ENCODE results near the gene GLOD5.

DNA sequence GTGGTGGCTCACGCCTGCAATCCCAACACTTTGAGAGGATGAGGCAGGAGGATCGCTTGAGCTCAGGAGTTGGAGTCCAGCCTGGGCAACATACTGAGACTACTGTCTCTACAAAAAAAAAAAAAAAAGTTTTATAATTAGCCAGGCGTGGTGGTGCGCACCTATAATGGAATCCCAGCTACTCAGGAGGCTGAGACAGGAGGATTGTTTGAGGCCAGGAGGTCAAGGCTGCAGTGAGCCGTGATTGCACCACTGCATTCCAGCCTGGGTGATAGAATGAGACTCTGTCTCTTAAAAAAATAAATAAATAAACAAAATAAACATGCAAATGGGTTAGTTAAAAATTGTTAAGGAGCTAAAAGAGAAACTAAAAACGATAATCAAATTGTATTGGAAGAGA is 7.7 kb downstream of the GLOD5 start:
- TF ChIP-seq, protein P1, sequence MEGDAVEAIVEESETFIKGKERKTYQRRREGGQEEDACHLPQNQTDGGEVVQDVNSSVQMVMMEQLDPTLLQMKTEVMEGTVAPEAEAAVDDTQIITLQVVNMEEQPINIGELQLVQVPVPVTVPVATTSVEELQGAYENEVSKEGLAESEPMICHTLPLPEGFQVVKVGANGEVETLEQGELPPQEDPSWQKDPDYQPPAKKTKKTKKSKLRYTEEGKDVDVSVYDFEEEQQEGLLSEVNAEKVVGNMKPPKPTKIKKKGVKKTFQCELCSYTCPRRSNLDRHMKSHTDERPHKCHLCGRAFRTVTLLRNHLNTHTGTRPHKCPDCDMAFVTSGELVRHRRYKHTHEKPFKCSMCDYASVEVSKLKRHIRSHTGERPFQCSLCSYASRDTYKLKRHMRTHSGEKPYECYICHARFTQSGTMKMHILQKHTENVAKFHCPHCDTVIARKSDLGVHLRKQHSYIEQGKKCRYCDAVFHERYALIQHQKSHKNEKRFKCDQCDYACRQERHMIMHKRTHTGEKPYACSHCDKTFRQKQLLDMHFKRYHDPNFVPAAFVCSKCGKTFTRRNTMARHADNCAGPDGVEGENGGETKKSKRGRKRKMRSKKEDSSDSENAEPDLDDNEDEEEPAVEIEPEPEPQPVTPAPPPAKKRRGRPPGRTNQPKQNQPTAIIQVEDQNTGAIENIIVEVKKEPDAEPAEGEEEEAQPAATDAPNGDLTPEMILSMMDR (IDR thresholded peaks at IDR 0.05; ENCODE audit: insufficient read depth, low read depth, low read length) = no peak
- no peak for TF ChIP-seq EZH2 (IDR thresholded peaks at IDR 0.05; ENCODE audit: insufficient read depth, low read length)
